GM12878 (cell line): ENCODE results near the gene YARS1. TPM values are rescaled to one million over a fixed set of nuclear protein-coding genes. Genes with fewer than 3 reads are reported as not detected.

ENCODE experiments used
- ATAC-seq: fragments of 200-7000 bp; cut with Tn5 transposase; 3 replicates; pipeline ENCODE4 v1.9.1; 2020; ENCODE audit warnings: mild to moderate bottlenecking, moderate library complexity
- BruUV-seq: library from RNA; stranded (reverse); fragments of 400-500 nt; replicated peaks from 2 replicates; lab custom pipeline; 2021; lab: Mats Ljungman, UMichigan
- CTCF ChIA-PET: fragments of 300-600 bp; sonication (Branson Sonifier 250); formaldehyde crosslinking; extraction: SDS; loops from one replicate; lab custom pipeline; 2021; ENCODE audit warnings: inconsistent platforms; lab: Yijun Ruan, JAX
- POLR2A ChIA-PET: fragments of 350-600 bp; formaldehyde crosslinking; extraction: SDS; loops from one replicate; lab custom pipeline; 2021; ENCODE audit warnings: inconsistent platforms; lab: Charles Lee
- RAD21 ChIA-PET: fragments of 300-600 bp; sonication (Branson Sonifier 250); formaldehyde crosslinking; loops from one replicate; lab custom pipeline; 2023; ENCODE audit warnings: antibody characterized with exemption; ENCODE audit not compliant: unreplicated experiment; lab: Charles Lee
- SMC1A ChIA-PET: fragments of 300-600 bp; sonication (Branson Sonifier 250); formaldehyde crosslinking; loops from one replicate; lab custom pipeline; 2023; ENCODE audit not compliant: unreplicated experiment, uncharacterized antibody; lab: Charles Lee
- DNase-seq: peaks from one replicate; pipeline ENCODE4 v3.0.0-alpha.2; 2011; ENCODE audit warnings: low read depth, low spot score
- FAIRE-seq: peaks from 3 replicates; lab custom pipeline; 2011; peaks lifted over from hg19 to GRCh38; lab: Jason Lieb, UNC
- H2AFZ ChIP-seq: 2 replicates; pipeline ENCODE4 v1.6.0; 2011; ENCODE audit warnings: low read depth, low read length, control low read depth; ENCODE audit not compliant: control insufficient read depth
- H3K27ac ChIP-seq: 2 replicates; pipeline ENCODE4 v1.5.1; 2011; ENCODE audit warnings: control low read depth; ENCODE audit not compliant: control insufficient read depth, insufficient read depth
- H3K27me3 ChIP-seq, 2 experiments: replicated peaks in 1 of 2; 2 replicates each; pipeline versions ENCODE4 v1.6.0 to v1.6.1; 2011; ENCODE audit warnings: low read length in 1 of 2; ENCODE audit not compliant: control insufficient read depth in 2 of 2, insufficient read depth in 2 of 2
- H3K36me3 ChIP-seq, 2 experiments: 2 replicates each; pipeline ENCODE4 v1.5.1; 2011; ENCODE audit warnings: low read length in 1 of 2; ENCODE audit not compliant: control insufficient read depth in 2 of 2, insufficient read depth in 2 of 2
- H3K4me1 ChIP-seq: 2 replicates; pipeline ENCODE4 v1.6.1; 2011; ENCODE audit warnings: mild to moderate bottlenecking, low read length, moderate library complexity, mixed read lengths; ENCODE audit not compliant: control insufficient read depth, insufficient read depth
- H3K4me2 ChIP-seq: 2 replicates; pipeline ENCODE4 v1.6.0; 2011; ENCODE audit warnings: control low read depth; ENCODE audit not compliant: control insufficient read depth, insufficient read depth
- H3K4me3 ChIP-seq: fragments of 200-600 bp; sonication (generic); 2 replicates; pipeline ENCODE4 v1.5.1; 2016
- H3K79me2 ChIP-seq: 2 replicates; pipeline ENCODE4 v1.6.0; 2011; ENCODE audit warnings: low read length; ENCODE audit not compliant: control insufficient read depth, insufficient read depth
- H3K9ac ChIP-seq: 2 replicates; pipeline ENCODE4 v1.8.0; 2011; ENCODE audit warnings: low read length, control low read depth, mixed read lengths; ENCODE audit not compliant: control insufficient read depth, insufficient read depth
- H3K9me3 ChIP-seq: replicated peaks from 3 replicates; pipeline ENCODE4 v1.5.1; 2011; ENCODE audit warnings: mild to moderate bottlenecking, low read length; ENCODE audit not compliant: control insufficient read depth, insufficient read depth
- H4K20me1 ChIP-seq: 2 replicates; pipeline ENCODE4 v1.6.0; 2011; ENCODE audit not compliant: control insufficient read depth, insufficient read depth
- KAT2A ChIP-seq: conservative IDR thresholded peaks from 2 replicates; pipeline ENCODE4 v1.6.1; 2011; ENCODE audit warnings: low read depth, low read length; ENCODE audit not compliant: control insufficient read depth
- SKIL ChIP-seq: fragments of 450-650 bp; IDR thresholded peaks from 2 replicates; pipeline ENCODE4 v1.6.1; 2017; ENCODE audit warnings: mild to moderate bottlenecking, low read depth, inconsistent platforms; ENCODE audit not compliant: poor library complexity, severe bottlenecking
- SMC3 ChIP-seq: IDR thresholded peaks from 2 replicates; pipeline ENCODE4 v1.6.1; 2011; ENCODE audit warnings: low read length, improper control_type of control experiment, borderline replicate concordance
- SPI1 ChIP-seq: IDR thresholded peaks from 2 replicates; pipeline ENCODE4 v1.6.1; 2011; ENCODE audit warnings: low read depth, mild to moderate bottlenecking, low read length, moderate library complexity, borderline replicate concordance; ENCODE audit not compliant: insufficient read depth
- ZNF622 ChIP-seq: fragments of 450-650 bp; IDR thresholded peaks from 2 replicates; pipeline ENCODE4 v1.6.1; 2017; ENCODE audit warnings: mild to moderate bottlenecking, inconsistent platforms
- in situ Hi-C: fragments of 300-500 bp; cut with MboI; formaldehyde crosslinking; loops from 9 replicates; pipeline ENCODE4 v1.14.3; 2018; ENCODE audit warnings: mixed read lengths
- intact Hi-C: fragments of 100-400 bp; cut with micrococcal nuclease; formaldehyde crosslinking; loops from one replicate; pipeline ENCODE4 v1.14.2; 2022; ENCODE audit not compliant: unreplicated experiment
- polyA plus RNA-seq, 11 experiments: library from polyadenylated mRNA; depleted of rRNA in 4 of 11; unstranded in 6 of 11; stranded (reverse) in 5 of 11; fragments of >200 nt; fragmentation: Nextera tagmentation in 4 of 11; fragmentation: Illumina TruSeq in 1 of 11; extraction: Ambion mirVana in 4 of 11; extraction: Trizol in 1 of 11; gene quantifications; 1 replicate in 1 of 11; 2 replicates in 10 of 11; pipeline versions ENCODE4 v1.2.1 to v1.2.3, GENCODE V29; 2011 to 2016; ENCODE audit warnings: inconsistent platforms in 2 of 11, missing spikeins in 2 of 11, low read depth in 1 of 11
- total RNA-seq, 4 experiments: library from RNA; depleted of rRNA in 3 of 4; stranded (reverse); fragments of >200 nt in 3 of 4; fragmentation: Illumina TruSeq in 1 of 4; extraction: Trizol in 1 of 4; gene quantifications; 2 replicates each; pipeline versions ENCODE4 v1.2.1 to v1.2.3, GENCODE V29; 2013 to 2021

YARS1 gene
- total and polyA plus RNA-seq, 10 of the 15 experiments (the other 5 are each of a cell fraction or from before 2014, with no cell fraction given): 39.9 to 202 (median 136) TPM

GRCh38 chr1:32744071-32744425 is 73.1 kb downstream of the YARS1 start:
- no peaks in the 10 kb centered on the region for H3K9me3 ChIP-seq

More at GRCh38 chr1:32744071-32744425, 73.1 kb downstream of the YARS1 start:
- Histone ChIP-seq H3K4me2 (no peak overlapping the region), H3K79me2 (no peaks in the 10 kb centered on the region), H3K27me3 (peaks cover 5 to 11% of the 10 kb centered on the region in 2 experiments), H3K27ac (no peak overlapping the region), H4K20me1 (no peaks in the 10 kb centered on the region), H3K36me3 (no peaks in the 10 kb centered on the region), H3K4me3 (no peak overlapping the region), H2AFZ (no peak overlapping the region), H3K4me1 (no peaks in the 10 kb centered on the region), H3K9ac (no peak overlapping the region)
- in situ Hi-C loops: no loop called here
- ChIA-PET SMC1A (no interaction called here), CTCF (interaction anchor here (3.3 kb wide), 1 partner anchor 33 kb away, joined by 11 read pairs; no protein-coding TSS in a partner anchor), POLR2A (no interaction called here), RAD21 (no interaction called here)
- FAIRE-seq (no peak), DNase-seq (no peak), ATAC-seq (no peak)
- intact Hi-C loops: no loop called here
- BruUV-seq: no TSS peak
- TF ChIP-seq KAT2A (no peak), ZNF622 (no peak), SKIL (no peak), SPI1 (no peak), SMC3 (no peak)
